Ecto neural progenitor cell (in vitro differentiated cells): Measurements from ENCODE around the gene PPFIA4.
"Not testable (repeated sequence)": the region's sequence is repeated elsewhere in the genome, so short reads cannot be mapped to it uniquely, and the experiment has no call there.

Experiments
- DNase-seq: peaks from one replicate; pipeline ENCODE4 v3.0.0-alpha.2; 2018; ENCODE audit warnings: low spot score

Gene PPFIA4

DNA sequence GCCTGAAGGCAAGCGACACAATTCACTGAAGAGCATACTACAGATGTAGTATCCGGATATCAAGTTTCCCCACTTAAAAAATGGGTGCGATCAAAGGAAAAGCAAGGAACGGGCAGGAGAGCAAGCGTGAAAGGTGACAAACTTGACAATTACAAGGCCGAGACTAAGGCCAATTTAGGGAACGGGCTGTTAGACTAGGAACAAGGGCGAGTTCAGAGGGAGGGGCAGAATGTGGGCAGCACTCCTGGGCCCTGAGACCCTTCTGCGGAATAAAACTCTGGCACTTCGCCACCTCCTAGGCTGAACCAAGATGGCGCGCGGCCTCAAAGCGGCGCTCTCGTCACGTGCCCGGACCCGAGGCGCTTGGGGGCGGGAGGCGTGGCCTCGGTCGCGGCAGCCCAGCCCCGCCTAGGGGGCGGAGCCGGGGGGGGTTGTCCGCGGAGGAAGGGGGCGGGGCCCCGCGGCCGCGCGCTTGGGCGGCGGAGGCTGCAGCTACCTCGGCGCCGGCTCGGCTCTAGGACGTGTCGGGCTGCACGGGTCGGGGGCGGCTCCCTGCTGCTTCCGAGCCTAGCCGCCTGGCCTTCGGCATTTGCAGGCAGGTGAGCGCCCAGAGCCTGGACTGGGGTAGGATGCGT is at the start of gene PPFIA4:
TSS of gene PPFIA4 (plus strand) at position 461 of the 635 bp plus-strand sequence. CDS start 12,518 bp downstream, outside the sequence.
- peak; percentile 94 for DNase-seq

DNA sequence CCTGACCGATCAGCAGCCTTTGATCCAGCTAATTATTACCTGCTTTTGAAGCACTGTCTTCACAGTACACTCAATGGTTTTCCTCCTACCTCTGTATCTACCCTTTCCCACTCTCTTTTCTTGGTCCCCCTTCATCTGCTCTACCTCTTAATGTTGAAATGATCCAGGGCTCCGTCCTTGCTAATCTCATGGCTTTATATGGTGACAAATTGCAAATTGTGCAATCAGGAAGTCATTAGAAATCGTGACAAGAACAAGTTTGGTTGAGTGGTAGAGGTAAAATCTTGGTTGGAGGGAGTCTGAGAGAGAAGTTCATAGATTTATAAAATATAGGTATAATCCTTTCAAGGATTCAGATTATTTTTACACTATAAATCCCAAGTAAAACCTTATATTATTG is 49.7 kb upstream of the PPFIA4 start:
- DNase-seq: no peak

DNA sequence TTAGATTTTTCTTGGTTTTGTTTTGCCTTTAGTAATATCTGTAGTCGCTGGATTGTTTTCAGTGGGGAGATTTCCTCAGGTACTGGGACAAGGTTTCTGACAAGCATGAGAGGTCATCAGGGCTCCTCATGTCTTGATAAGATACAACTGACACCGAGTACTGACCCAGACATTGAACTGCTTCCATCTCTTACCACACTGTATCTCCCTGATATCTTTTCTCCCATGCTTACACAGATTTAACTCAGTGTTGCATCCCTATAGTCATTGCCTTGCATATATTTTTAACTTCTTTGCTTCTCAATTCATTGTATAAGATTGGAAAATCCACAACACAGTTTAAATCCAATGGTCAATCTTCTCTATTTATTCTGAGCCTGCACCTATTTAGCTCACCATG is 46.8 kb upstream of the PPFIA4 start:
- DNase-seq: no peak

DNA sequence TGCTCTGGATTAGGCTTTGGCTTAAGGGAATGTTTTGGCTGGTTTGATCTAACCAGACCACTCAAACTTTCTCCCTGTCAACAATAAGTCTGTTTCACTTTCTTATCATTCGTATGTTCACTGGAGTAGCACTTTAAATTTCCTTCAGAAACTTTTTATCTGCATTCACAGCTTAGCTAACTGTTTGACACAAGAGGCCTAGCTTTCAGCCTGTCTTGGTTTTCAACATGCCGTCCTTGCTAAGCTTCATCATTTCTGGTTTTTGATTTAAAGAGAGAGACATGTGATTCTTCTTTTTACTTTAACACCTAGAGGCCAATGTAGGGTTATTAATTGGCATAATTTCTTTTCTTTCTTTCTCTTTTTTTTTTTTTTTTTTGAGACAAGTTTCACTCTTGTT is 44.4 kb upstream of the PPFIA4 start:
- DNase-seq: no peak

DNA sequence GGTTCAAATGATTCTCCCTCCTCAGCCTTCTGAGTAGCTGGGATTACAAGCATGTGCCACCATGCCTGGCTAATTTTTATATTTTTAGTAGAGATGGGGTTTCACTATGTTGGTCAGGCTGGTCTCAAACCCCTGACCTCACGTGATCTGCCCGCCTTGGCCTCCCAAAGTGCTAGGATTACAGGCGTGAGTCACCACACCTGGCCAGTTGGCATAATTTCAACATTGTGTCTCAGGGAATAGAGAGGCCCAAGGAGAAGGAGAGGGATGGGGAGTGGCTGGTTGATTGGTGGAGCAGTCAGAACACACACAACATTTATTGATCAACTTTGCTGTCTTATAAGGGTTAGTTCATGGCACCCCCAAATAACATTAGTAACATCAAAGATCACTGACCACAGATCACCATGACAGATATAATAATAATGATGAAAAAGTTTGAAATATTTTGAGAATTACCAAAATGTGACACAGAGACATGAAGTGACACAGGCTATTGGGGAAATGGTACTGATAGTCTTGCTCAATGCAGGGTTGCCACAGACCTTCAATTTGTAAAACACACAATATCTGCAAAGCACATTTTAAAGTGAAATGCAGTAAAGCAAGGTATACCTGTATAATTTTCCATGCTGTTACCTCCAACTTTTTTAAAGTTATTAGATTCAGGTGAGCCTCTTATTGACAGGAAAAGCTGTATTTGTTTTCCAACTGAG is 43.4 kb upstream of the PPFIA4 start:
- DNase-seq: no peak

DNA sequence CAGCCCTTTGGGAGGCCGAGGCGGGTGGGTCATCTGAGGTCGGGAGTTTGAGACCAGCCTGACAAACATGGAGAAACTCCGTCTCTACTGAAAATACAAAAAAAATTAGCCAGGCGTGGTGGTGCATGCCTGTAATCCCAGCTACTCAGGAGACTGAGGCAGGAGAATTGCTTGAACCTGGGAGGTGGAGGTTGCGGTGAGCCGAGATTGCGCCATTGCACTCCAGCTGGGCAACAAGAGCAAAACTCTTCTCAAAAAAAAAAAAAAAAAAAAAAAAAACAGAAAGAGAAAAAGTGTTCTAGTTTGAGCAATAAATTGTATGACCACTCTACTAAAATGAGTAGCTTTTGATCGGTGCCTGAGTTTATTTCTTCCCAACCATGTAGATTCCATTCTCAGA is 40.2 kb upstream of the PPFIA4 start:
- DNase-seq: not testable (repeated sequence)

DNA sequence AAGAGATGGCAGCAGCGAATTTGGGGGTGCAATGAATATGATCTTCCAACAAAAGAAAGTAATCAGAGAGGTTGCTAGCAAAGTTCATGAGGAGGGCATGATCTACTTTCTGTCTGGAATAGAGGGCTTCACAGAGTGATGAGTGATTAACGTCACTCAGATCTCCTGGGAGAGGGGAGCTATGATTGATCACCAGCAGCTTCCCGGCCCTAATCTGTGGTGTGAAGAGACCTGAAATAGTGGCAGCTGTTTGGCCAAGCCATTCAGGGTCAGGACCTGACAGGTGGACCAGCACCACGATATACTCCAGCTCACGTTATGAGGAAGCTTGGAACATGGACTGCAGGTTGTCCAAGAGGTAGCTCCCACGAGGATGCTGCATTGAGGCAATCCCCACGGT is 39.0 kb upstream of the PPFIA4 start:
- DNase-seq: no peak

DNA sequence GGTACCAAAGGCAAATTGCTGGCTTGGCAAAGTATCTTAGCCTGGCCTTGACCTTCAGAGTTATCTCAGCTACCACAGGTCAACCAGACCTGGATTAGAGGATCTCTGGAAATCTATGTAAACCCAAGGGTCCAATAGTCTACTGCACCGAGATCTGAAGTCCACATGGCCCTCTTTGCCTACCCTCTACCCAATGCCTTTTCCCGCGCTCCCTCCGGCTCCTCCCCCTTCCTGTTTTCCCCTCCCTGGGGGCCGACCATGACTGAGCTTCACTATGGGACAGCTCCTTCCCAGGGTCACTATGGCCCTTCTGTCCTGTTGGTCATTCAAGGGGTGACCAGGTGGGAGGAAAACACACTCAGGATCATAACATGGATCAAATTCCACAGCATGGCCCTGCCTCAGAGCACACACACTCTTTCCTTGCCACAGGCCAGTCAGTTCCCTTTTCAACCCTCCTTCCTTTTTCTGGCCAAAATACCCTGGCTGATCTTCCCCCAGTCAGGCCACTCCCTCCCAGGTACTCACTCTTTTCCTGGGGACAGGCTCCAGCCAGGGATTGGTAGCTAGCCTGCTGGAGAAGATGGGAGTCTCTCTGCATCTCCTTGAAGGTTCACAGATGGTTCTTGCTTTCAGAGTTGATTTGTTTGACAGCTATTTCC is 38.2 kb upstream of the PPFIA4 start:
- no peak for DNase-seq

DNA sequence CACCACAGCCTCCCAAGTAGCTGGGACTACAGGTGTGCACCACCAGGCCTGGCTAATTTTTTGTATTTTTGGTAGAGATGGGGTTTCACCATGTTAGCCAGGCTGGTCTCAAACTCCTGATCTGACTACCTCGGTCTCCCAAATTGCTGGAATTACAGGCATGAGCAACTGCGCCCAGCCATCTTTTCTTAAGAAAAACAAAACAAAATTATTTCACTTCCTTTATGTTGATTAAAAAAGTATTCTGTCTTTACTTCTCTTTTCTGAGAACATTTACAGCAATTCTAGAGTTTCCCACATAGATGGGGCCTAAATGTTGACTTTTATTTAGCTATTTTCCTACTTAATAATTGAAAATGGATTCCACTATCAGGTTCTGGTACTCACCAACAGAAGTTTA is 36.4 kb upstream of the PPFIA4 start:
- DNase-seq: no peak

DNA sequence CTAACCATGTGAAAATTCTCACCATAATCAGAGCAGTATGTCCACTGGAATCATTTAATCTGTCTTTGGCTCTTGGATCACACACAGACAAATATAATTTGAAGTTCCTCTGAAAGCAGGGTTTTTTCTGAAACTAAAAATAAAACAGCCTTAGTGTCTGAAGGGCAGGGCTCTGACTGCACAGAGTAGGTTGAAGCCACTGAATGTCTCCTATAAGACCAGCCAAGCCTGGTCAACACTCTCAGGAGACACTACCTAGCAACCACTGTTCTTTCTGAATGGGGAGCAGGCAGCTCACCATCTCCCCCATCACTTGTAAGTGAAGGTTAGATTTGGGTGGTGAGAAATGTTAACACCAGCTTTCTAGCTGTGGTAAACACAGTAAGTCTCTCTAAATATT is 35.2 kb upstream of the PPFIA4 start:
- DNase-seq: no peak

DNA sequence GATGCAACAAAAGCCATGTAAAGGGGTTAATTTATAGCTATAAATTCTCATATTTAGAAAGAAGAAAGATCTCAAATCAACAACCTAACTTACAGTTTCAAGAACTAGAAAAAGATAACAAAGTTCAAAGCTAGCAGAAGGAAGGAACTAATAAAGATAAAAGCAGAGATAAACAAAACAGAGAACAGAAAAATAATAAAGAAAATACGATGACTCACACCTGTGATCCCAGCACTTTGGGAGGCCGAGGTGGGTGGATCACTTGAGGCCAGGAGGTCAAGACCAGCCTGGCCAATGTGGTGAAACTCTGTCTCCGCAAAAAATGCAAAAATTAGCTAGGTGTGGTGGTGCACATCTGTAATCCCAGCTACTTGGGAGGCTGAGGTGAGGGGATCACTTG is 31.5 kb upstream of the PPFIA4 start:
- DNase-seq: no peak

DNA sequence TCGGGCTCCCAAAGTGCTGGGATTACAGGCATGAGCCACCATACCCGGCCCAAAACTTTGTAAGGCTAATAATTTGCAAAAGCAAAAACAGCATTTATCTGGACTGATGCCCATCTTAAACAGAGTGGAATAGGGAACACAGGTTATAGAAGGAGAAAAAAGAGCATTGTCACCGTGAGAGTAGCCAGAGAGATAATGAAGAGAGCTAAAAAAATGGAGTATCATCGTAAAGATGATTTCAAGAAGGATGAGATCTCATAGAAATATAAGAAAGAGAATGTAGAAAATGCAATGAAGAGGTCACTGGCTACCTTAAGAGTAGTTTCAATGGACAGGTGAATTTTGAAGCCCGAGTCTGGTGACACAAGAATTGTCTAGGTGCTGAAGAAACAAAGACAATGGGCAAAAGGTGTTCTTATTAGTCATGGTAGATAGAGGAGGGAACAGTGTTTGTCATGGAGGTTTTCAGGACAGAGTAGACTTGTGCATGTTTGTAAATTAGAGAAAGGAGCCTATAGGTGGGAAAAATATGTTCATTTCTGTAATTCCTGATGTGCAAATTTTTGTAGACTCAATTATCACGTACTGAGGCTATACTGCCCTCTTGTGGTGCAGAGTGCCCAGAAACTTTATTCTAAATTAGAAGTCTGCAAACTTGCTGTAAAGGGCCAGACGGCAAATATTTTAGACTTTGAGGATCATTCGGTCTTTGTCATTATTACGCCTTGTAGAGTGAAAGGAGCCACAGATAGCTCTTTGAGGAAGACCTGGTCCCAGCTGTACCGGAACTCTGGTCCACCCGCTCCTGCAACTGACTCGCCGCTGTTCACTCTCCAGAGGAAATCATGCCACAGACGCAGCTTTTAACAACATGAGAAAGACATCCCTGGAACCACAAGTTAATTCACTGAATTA is 27.2 kb upstream of the PPFIA4 start:
- no peak for DNase-seq

DNA sequence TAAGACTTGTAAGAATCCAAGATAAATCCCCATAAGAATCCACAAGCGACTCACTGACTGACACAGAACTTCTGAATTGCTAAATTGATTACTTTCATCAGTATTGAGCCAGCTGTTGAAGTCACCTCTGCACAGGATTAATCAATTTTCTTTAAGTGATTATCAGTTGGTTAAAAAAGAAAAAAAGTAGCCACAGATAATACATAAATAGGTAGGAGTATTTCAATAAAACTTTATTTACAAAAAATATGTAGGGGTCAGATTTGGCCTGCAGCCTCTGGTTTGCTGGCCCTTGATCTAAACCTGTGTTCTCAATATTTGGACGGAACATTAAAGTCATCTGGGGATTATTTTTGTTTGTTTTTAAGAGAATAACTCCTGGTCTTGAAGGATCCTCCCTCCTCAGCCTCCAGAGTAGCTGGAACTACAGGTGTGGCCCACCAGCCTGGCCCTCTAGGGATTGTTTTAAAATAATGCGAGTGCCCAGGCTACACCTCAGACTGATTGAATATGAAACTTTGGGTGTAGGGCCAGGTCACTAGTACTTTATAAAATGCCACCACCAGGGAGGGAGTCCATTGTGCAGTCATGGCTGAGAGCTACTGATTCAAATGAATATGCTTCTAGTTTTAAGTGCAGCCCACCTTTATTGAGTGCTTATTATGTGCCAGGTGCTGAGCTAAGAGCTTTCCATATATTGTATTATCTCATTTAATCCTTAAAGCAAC is 25.9 kb upstream of the PPFIA4 start:
- no peak for DNase-seq

DNA sequence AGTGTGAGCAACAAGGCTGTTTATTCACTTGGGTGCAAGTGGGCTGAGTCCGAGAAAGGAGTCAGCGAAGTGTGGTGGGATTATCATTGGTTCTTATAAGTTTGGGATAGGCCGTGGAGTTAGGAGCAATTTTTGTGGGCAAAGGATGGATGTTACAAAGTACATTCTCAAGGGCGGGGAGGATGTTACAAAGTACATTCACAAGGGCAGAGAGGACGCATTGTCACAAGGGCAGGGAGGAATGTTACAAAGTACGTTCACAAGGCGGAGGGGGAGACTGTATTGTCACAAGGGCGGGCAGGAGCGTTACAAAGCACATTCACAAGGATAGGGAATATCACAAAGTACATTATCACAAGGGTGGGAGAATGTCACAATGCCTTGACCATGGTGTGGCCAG is 24.3 kb upstream of the PPFIA4 start:
- DNase-seq: no peak

DNA sequence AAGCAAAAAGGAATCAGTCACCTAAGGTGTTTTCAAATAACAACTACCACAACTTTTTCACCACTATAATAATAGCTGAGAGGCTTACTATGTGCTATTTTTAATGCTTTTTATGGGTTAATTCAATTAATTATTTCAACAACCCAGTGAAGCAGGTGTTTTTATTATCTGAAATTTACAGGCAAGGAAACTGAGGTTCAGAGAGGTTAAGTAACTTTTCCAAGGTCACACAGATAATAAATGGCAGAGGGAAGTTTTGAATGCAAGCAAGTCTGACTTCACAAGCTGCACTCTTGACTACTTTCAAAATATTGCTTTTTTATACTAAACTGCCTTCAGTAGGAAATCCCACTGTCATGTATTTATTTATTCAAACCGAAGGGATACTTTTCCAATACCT is 23.3 kb upstream of the PPFIA4 start:
- no peak for DNase-seq

DNA sequence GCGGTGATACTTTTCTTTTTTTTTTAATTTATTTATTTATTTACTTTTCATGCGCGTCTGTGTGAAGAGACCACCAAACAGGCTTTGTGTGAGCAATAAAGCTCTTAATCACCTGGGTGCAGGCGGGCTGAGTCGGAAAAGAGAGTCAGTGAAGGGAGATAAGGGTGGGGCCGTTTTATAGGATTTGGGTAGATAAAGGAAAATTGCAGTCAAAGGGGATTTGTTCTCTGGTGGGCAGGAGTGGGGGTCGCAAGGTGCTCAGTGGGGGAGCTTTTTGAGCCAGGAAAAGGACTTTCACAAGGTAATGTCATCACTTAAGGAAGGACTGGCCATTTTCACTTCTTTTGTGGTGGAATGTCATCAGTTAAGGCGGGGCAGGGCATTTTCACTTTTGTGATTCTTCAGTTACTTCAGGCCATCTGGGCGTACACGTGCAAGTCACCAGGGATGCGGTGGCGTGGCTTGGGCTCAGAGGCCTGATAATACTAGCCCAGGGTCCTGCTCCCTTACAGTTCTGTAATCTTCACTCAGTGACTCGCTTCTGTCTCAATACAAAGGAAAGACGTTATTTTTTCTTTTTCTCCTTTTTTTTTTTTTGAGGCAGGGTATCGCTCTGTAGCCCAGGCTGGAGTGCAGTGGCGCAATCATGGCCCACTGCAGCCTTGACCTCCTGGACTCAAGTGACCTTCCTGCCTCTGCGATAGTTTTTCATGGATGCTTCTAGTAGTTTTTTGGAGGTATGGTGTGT is 20.7 kb upstream of the PPFIA4 start:
- not testable (repeated sequence) for DNase-seq

DNA sequence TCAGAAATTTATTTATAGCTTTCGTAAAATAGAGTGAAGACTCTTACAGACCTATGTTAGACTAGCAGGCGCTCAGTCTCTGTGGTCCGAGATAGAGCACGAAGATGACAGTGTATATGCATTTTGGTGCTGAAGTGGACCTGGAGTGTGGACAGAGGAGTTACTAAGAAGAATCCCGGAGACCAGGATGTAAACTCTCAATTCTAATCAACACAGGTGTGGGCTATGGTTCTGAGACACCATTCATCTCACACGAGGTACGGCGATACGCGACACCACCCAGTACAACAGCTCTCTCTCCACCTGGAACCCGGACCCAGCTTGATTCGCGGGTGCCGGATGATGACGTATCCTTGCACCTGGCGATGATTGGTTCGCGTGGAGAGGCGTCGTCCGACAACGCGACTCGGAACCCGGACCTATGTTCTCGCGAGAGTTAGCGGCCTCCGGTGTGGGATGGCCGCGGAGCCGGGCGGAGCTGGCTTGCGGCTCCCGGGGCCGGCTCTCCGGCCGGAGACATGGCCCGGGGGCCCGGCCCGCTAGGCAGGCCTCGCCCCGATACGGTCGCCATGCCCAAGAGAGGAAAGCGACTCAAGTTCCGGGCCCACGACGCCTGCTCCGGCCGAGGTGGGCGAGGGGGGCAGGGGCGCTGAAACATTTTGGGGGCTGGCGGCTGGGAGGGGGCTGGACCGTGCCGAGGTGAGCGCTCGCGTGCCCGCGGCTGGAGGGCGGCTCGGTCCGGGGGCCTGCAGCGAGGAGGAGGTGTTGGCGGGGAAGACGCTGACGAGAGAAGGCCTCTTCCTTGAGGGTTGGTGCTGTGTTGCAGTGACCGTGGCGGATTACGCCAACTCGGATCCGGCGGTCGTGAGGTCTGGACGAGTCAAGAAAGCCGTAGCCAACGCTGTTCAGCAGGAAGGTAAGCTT is 19.1 kb upstream of the PPFIA4 start, which contains the start of gene TMEM183A:
TSS of gene TMEM183A (plus strand) at position 427 of the 924 bp plus-strand sequence. CDS start at position 519, 92 bp downstream.
- peak; percentile 98 for DNase-seq

DNA sequence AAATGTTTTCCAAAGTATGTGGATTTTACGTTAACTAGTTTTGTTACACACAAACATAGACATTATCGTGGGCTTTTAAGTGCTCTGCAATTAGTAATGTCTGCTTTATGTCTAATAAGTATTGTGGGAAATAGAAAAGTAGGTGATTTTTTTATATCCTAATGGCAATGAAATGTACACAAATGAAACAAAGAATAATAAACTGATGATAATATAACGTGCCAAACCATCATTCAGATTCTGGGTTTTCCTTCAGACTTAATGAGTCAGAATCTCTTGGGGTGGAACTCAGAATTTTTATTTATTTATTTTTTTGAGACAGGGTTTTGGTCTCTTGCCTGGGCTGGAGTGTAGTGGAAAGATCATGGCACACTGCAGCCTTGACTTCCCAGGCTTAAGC is 17.1 kb upstream of the PPFIA4 start:
- DNase-seq: no peak

DNA sequence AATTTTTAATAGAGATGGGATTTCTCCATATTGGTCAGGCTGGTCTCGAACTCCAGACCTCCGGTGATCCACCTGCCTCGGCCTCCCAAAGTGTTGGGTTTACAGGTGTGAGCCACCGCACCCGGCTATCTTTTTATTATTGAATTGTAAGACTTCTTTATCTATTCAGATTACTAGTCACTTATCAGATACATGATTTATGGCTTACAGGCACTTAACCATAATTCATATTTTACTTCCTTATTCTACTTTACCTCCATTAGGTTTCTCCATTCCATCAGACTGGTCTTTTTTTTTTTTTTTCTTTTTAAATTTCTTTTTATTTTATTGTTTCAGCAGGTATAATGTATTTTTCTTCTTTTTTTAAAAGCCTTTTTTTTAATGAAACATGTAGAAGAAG is 14.7 kb upstream of the PPFIA4 start:
- no peak for DNase-seq

DNA sequence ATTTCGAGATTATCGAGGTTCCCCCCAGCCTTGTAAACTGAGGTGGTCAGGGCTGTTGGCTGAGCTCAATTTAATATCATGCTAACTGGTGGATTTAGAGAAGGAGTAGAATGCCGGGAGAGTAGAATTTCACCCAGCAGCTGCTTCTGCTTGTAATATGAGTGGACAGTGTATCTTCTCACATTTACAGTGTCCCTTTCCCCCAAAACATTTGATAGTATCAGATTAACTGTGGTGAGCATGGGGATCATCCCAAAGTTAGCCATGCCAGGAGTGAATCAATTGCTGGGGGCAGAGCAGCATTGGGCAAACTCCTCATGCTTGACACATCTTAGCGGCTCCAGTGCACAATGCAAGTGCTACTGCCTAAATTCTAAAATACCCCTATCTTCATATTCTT is 9.2 kb upstream of the PPFIA4 start:
- DNase-seq: no peak
